Activated CD4-positive, alpha-beta memory T cell treated with anti-CD3 and anti-CD28 coated beads, Interleukin-2, amount 10 ng/mL, durations not matched to agents 7 days and 5 days (primary cell): Measurements from ENCODE around the gene CTSC. TPM values are rescaled to one million over a fixed set of nuclear protein-coding genes. Genes with fewer than 3 reads are reported as not detected.

Source experiments
- CTCF ChIA-PET: fragments of 350-600 bp; sonication (Branson Sonifier 250); formaldehyde crosslinking; loops from one replicate; lab custom pipeline; 2021; ENCODE audit warnings: antibody characterized with exemption, inconsistent platforms; lab: Charles Lee
- POLR2A ChIA-PET: fragments of 350-600 bp; sonication (Branson Sonifier 250); formaldehyde crosslinking; loops from one replicate; lab custom pipeline; 2021; ENCODE audit warnings: antibody characterized with exemption; lab: Charles Lee
- DNase-seq: peaks from one replicate; pipeline ENCODE4 v3.0.0-alpha.2; 2020
- H3K27ac Mint-ChIP-seq: one replicate; pipeline ENCODE4 v1.8.0; 2021; ENCODE audit warnings: mild to moderate bottlenecking, mixed read lengths
- H3K27me3 Mint-ChIP-seq: one replicate; pipeline ENCODE4 v1.8.0; 2021; ENCODE audit warnings: mixed read lengths
- H3K36me3 Mint-ChIP-seq: one replicate; pipeline ENCODE4 v1.8.0; 2021; ENCODE audit warnings: low read depth, mixed read lengths
- H3K4me1 Mint-ChIP-seq: one replicate; pipeline ENCODE4 v1.8.0; 2021; ENCODE audit warnings: mixed read lengths
- H3K4me3 Mint-ChIP-seq: one replicate; pipeline ENCODE4 v1.8.0; 2021; ENCODE audit warnings: mild to moderate bottlenecking, mixed read lengths
- H3K9me3 Mint-ChIP-seq: one replicate; pipeline ENCODE4 v1.8.0; 2021; ENCODE audit warnings: mixed read lengths
- total RNA-seq, 2 experiments: library from RNA; stranded (reverse); gene quantifications; one replicate each; pipeline ENCODE4 v1.2.3, GENCODE V29; 2021

CTSC gene
- total RNA-seq, 2 experiments from 2014 or later = 321 to 323 TPM

DNA sequence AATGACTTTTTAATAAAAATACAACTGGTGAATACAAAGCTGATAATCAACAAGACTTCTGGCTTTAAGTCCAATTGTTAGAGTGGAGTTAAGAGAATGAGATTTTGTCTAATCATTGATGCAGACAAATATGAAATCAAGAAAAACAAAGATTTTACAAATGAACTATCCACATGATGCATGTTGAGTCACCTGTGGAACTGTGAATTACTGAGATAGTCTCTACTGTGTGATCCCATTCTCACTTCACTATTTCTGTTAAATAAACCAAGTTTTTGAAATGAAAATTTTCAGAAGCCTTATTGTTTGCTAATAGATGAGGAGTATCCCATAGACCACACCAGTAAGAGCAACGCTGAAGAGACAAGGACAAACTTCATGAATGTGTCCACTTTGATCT lies 8.4 kb upstream of the CTSC start:
- DNase-seq = no peak
- Mint-ChIP-seq H3K27ac (no peak overlapping the region), H3K4me3 (no peak overlapping the region), H3K36me3 (peaks cover 11% of the 10 kb centered on the region), H3K27me3 (no peaks in the 10 kb centered on the region), H3K9me3 (peaks cover 3% of the 10 kb centered on the region), H3K4me1 (peaks cover 27% of the 10 kb centered on the region)
- ChIA-PET POLR2A (interaction anchor here (1.0 to 1.6 kb wide), 2 partner anchors 10 to 17 kb away, joined by 3 to 8 read pairs; no protein-coding TSS in a partner anchor), CTCF (interaction anchor here (1.7 kb wide), 1 partner anchor 12 kb away, joined by 7 read pairs; no protein-coding TSS in a partner anchor)

DNA sequence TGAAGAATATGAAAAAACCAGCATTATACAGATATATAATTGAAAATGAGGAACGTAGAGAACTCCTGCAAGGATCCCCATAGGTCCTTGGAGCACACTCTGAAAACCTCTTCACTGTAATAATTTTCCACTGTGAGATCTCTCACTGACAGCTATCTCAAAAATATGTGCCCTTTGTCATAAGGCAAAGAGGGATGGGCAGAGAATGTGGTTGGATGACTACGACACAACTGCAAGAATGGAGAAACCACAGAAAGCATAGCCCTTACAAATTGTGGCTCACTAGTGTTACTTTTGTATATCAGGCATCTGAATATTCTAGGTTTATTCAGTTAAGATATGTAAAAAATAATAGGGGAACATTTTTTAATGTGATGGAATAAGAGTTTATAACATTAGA lies 7.9 kb upstream of the CTSC start:
- DNase-seq = no peak
- CTCF ChIA-PET = interaction anchor here (0.8 to 1.7 kb wide), 2 partner anchors 13 to 207 kb away, joined by 3 to 7 read pairs; no protein-coding TSS in a partner anchor
- H3K27ac Mint-ChIP-seq = no peak overlapping the region
- no peaks in the 10 kb centered on the region for H3K27me3 Mint-ChIP-seq
- H3K4me1 Mint-ChIP-seq = peaks cover 29% of the 10 kb centered on the region
- H3K36me3 Mint-ChIP-seq = peaks cover 13% of the 10 kb centered on the region
- POLR2A ChIA-PET = interaction anchor here (0.9 to 1.6 kb wide), 4 partner anchors 9 to 69 kb away, joined by 3 to 8 read pairs (median 4); no protein-coding TSS in a partner anchor
- peaks cover 3% of the 10 kb centered on the region for H3K9me3 Mint-ChIP-seq
- H3K4me3 Mint-ChIP-seq = no peak overlapping the region

DNA sequence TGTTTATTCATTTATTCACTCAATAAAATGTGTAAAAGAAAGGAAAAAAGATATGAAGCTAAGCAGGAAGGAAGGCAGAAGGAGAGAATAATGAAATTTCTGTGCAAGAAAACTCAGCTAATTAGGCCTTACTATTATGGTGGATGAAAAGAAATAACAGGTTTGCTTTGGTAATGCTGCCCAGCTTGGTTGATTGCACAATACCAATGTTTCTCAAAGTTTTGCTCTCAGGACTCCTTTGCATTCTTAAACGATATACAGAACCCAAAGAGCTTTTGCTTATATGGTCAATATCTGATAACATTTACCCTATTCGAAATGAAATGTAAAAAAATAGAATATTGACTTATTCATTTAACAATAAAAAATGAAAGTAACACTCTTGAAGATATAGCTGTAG lies 7.3 kb upstream of the CTSC start:
- ChIA-PET POLR2A (interaction anchor here (0.9 to 1.6 kb wide), 4 partner anchors 8 to 69 kb away, joined by 3 to 8 read pairs (median 4); no protein-coding TSS in a partner anchor), CTCF (interaction anchor here (0.8 to 1.7 kb wide), 2 partner anchors 13 to 207 kb away, joined by 3 to 7 read pairs; no protein-coding TSS in a partner anchor)
- Mint-ChIP-seq H3K4me3 (no peak overlapping the region), H3K36me3 (peaks cover 17% of the 10 kb centered on the region), H3K27ac (no peak overlapping the region), H3K9me3 (peaks cover 3% of the 10 kb centered on the region), H3K27me3 (no peaks in the 10 kb centered on the region), H3K4me1 (peaks cover 34% of the 10 kb centered on the region)
- no peak for DNase-seq

DNA sequence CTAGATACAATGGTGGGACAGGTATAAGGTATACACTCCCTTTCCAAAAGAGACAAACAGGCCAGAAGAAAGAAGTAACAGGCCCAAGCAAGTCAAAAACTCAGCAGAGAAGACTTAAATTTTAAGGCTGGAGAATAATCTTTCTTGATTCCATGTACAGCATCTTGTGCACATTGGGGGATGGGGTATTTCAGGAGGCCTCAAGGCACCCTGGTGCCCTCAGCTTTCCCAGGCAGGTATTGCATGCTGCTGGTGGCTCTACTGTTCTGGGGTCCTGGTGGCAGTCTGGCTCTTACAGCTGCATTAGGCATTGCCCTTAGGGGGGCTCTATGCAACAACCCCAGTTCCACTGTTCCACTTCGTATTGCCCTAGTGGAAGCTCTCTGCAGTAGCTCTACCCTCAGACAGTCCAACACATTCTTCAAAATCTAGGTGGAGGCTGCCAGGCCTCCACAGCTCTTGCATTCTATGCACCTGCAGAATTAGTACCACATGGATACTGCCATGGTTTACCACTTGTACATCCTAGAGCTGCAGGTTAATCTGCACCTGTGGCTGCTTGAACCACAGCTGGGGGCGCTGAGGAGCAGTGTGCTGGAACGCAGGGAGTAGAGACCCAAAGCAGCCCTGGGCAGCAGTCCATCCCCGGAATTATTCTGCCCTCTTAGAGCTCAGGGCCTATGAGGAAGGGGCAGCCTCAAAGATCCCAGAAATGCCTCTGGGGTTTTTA lies 4.2 kb upstream of the CTSC start:
- H3K27ac Mint-ChIP-seq = no peak overlapping the region
- H3K9me3 Mint-ChIP-seq = peaks cover 3% of the 10 kb centered on the region
- no peak overlapping the region for H3K4me3 Mint-ChIP-seq
- no peak for DNase-seq
- peaks cover 50% of the 10 kb centered on the region for H3K4me1 Mint-ChIP-seq
- no peaks in the 10 kb centered on the region for H3K27me3 Mint-ChIP-seq
- H3K36me3 Mint-ChIP-seq = peaks cover 30% of the 10 kb centered on the region
- CTCF ChIA-PET = interaction anchor here (1.4 to 1.5 kb wide), 2 partner anchors 13 to 14 kb away, joined by 3 to 4 read pairs; no protein-coding TSS in a partner anchor
- POLR2A ChIA-PET = interaction anchor here (0.9 to 1.7 kb wide), 5 partner anchors 11 to 194 kb away, joined by 3 to 7 read pairs (median 3); no protein-coding TSS in a partner anchor

DNA sequence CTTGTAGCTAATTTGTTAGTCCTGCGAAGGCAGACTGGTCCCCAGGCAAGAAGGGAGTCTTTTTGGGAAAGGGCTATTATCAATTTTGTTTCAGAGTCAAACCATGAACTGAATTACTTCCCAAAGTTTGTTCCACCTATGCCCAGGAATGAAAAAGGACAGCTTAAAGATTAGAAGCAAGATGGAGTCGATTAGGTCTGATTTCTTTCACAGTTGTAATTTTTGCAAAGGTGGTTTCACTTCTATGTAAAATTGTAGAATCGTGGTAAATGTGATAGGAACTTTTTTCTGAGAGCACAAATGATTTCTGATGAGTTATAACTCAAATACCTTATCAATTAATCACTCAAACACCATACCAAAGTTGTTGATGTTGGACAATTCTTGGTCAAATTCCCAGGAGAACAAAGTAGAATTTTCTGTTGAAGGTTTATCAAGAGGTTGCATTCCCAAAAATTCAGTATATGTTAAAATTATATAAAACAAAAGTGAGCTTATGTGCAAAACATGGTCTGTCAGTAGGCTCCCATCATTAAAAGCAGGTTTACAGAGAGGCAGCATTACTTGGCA lies 2.9 kb upstream of the CTSC start:
- ChIA-PET CTCF (interaction anchor here (0.9 kb wide), 1 partner anchor 201 kb away, joined by 3 read pairs; no protein-coding TSS in a partner anchor), POLR2A (interaction anchor here (0.8 to 1.3 kb wide), 3 partner anchors 17 to 74 kb away, joined by 3 to 4 read pairs (median 3); no protein-coding TSS in a partner anchor)
- DNase-seq = no peak
- Mint-ChIP-seq H3K9me3 (peaks cover 3% of the 10 kb centered on the region), H3K36me3 (peaks cover 38% of the 10 kb centered on the region), H3K27ac (no peak overlapping the region), H3K4me3 (no peak overlapping the region), H3K4me1 (peaks cover 40% of the 10 kb centered on the region), H3K27me3 (no peaks in the 10 kb centered on the region)

DNA sequence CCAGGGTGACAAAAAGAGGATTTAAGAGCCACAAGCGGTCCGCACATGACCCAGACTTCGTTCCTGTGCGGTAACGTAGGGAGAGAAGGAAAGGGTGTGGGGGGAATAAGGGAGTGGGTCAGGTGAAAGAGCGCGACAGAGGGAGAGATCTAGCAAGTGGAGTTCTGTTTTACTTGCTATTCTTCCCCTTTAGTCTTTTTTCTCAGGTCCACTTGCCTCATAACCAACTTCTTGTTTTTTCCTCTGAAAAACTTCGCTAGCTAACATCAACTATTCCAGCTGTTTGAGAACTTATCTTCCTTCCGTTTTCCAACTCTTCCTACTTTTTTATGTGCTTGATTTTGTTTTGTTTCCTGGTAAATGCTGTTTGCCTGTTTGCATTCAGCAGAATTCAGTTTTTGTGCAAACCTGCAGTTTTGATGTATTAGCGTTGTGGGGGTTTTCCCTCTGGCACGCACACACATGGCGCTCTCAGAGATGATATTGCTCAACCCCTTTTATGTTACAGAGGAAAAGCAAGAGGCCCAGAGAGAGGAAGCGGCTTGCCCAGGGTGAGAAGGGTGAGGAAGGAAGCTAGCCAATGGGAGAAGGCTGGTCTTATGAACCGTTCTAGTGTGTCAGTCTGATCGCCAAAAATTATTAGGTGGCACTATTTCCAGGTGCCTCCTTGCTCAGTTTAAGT lies 592 bp upstream of the CTSC start:
- DNase-seq = peak; percentile 66
- Mint-ChIP-seq H3K4me1 (peaks cover 48% of the 10 kb centered on the region), H3K36me3 (peaks cover 59% of the 10 kb centered on the region), H3K27ac (peak overlapping the region; percentile 98), H3K27me3 (no peaks in the 10 kb centered on the region), H3K9me3 (peaks cover 3% of the 10 kb centered on the region), H3K4me3 (peak overlapping the region; percentile 89)
- CTCF ChIA-PET = interaction anchor here (1.0 to 3.1 kb wide), 10 partner anchors 10 to 214 kb away, joined by 3 to 37 read pairs (median 6); no protein-coding TSS in a partner anchor
- POLR2A ChIA-PET = interaction anchor here (0.6 to 6.0 kb wide), 38 partner anchors 9 to 508 kb away, joined by 3 to 187 read pairs (median 4); no protein-coding TSS in a partner anchor

DNA sequence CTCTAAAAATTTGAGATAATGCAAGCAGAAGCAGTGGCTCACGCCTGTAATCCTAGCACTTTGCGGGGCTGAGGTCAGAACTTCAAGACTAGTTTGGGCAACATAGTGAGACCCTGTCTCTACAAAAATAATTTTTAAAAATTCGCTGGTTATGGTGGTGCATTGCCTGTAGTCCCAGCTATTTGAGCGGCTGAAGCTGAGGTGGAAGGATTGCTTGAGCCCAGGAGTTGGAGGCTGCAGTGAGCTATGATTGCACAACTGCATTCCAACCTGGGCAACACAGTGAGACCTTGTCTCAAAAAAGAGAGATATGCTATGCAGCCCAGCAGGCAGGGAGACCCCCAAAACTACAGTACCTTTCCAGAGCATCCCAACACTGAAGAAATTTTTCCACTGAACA lies 2.3 kb downstream of the CTSC start:
- H3K9me3 Mint-ChIP-seq = no peaks in the 10 kb centered on the region
- CTCF ChIA-PET = interaction anchor here (2.9 kb wide), 1 partner anchor 209 kb away, joined by 12 read pairs; no protein-coding TSS in a partner anchor
- peak overlapping the region; percentile 98 for H3K27ac Mint-ChIP-seq
- DNase-seq = no peak
- POLR2A ChIA-PET = interaction anchor here (2.0 to 6.0 kb wide), 5 partner anchors 10 to 89 kb away, joined by 8 to 187 read pairs (median 42); no protein-coding TSS in a partner anchor
- H3K4me3 Mint-ChIP-seq = peak overlapping the region; percentile 89
- H3K4me1 Mint-ChIP-seq = peaks cover 67% of the 10 kb centered on the region
- H3K27me3 Mint-ChIP-seq = no peaks in the 10 kb centered on the region
- H3K36me3 Mint-ChIP-seq = peaks cover 79% of the 10 kb centered on the region

DNA sequence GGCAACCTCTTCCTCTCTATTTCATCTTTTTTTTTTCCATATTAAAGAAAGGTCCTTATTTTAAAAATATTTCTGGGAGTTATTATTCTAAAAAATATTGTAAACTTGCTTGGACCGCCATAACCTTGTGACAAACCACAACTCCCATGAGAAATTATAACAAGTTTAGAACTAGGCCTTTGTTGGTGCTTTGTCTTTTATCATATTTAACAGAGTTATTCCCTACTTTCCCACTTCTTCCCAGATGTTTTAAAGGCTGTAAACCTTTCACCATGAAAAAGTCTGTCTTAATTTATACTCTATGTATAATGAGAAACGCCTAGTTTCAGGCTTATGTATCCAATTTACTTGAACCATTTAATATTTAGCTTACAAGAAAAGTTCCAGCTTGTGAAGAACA lies 3.7 kb downstream of the CTSC start:
- H3K27ac Mint-ChIP-seq = peak overlapping the region; percentile 33

DNA sequence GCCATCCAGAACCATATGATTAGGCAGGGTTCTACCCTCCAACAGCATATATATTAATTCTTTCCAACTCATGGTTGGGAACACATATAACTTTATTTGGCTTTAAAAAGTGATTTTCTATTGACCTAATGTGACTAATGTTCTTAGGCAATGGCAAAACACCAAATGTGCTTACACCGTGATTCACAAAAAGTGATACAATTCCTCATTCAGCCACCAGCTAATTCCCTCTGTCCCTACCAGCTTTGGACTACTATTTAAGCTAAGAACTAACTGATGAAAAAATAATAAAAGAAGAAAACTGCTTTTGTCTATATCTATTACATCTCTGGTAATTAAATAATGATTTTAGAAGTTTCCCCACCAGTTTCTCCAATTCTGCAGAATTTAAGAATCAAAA lies 4.7 kb downstream of the CTSC start:
- peaks cover 69% of the 10 kb centered on the region for H3K4me1 Mint-ChIP-seq
- CTCF ChIA-PET = no interaction called here

More for the DNA sequence above, 3.7 kb downstream of the CTSC start:
- Mint-ChIP-seq H3K4me1 (peaks cover 68% of the 10 kb centered on the region), H3K4me3 (peak overlapping the region; percentile 63), H3K36me3 (peaks cover 86% of the 10 kb centered on the region), H3K9me3 (no peaks in the 10 kb centered on the region), H3K27me3 (no peaks in the 10 kb centered on the region)
- CTCF ChIA-PET = interaction anchor here (1.0 to 1.2 kb wide), 2 partner anchors 9 to 12 kb away, joined by 4 read pairs; no protein-coding TSS in a partner anchor
- DNase-seq = no peak
- POLR2A ChIA-PET = interaction anchor here (0.7 to 6.0 kb wide), 4 partner anchors 9 to 202 kb away, joined by 3 to 165 read pairs (median 18); no protein-coding TSS in a partner anchor

DNA sequence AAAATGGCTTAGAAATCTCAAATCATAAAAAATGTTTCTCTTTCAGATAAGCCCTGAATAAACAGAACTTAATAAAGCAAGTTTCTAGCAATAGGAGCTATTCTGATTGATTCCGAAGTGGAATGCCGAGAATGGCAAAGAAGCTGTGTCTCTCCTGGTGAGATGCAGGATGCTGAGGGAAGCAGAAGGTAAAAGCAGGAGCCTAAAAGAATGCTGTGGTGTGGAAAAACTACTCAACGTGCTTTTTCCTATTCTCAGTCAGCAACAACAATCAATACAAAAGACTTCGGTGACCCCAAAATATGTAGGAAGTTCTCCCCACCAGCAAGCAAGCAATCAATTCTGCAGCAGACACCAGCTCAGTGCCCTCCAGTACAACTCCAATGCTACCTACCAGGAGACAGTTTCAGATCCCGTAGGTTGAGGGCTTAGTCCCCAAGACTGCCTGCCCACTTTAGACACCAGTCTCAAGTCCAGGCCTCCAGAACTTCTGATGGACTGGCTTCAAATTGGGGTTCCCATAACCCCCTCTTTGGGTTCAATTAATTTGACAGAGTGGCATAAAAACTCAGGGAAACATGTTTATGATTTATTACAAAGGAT lies 6.6 kb downstream of the CTSC start:
- peaks cover 94% of the 10 kb centered on the region for H3K36me3 Mint-ChIP-seq
- POLR2A ChIA-PET = interaction anchor here (0.8 to 1.7 kb wide), 8 partner anchors 12 to 213 kb away, joined by 3 to 5 read pairs (median 4); no protein-coding TSS in a partner anchor
- H3K9me3 Mint-ChIP-seq = no peaks in the 10 kb centered on the region
- H3K27ac Mint-ChIP-seq = no peak overlapping the region
- CTCF ChIA-PET = interaction anchor here (0.8 kb wide), 1 partner anchor 213 kb away, joined by 3 read pairs; no protein-coding TSS in a partner anchor
- H3K4me3 Mint-ChIP-seq = no peak overlapping the region
- no peaks in the 10 kb centered on the region for H3K27me3 Mint-ChIP-seq
- no peak for DNase-seq
- H3K4me1 Mint-ChIP-seq = peaks cover 84% of the 10 kb centered on the region

More for the DNA sequence above, 4.7 kb downstream of the CTSC start:
- H3K36me3 Mint-ChIP-seq = peaks cover 93% of the 10 kb centered on the region
- H3K27me3 Mint-ChIP-seq = no peaks in the 10 kb centered on the region
- peak overlapping the region; percentile 37 for H3K4me3 Mint-ChIP-seq
- no peaks in the 10 kb centered on the region for H3K9me3 Mint-ChIP-seq
- no peak overlapping the region for H3K27ac Mint-ChIP-seq
- DNase-seq = no peak
- POLR2A ChIA-PET = interaction anchor here (0.6 to 1.1 kb wide), 3 partner anchors 21 to 92 kb away, joined by 3 read pairs; no protein-coding TSS in a partner anchor

DNA sequence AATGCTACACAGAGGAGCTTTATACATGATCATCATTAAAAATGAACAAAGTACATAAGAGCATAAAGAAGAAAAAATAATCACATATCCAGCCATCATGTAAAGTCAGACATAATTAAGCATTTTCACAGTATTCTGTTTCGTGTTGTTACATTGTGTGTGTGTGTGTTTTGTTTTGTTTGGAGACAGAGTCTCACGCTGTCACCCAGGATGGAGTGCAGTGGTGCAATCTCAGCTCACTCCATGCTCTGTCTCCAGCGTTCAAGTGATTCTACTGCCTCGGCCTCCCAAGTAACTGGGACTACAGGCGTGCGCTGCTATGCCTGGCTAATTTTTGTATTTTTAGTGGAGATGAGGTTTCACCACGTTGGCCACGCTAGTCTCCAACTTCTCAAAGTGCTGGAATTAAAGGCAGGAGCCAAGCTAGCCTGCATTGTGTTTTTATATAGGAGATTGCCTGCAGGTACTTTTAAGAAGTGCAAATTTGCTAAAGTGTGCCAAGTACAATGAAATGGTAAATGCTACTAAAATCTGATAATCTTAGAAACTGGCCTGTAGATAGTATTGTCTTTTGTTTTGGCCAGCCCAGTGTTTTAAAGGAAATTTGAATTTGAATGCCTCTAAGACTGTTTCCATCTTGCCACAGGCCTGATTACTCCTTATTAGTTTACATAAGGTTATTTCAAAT lies 7.8 kb downstream of the CTSC start:
- no peak for DNase-seq
- H3K4me1 Mint-ChIP-seq = peaks cover 87% of the 10 kb centered on the region
- ChIA-PET CTCF (interaction anchor here (0.8 to 3.1 kb wide), 3 partner anchors 8 to 214 kb away, joined by 3 to 18 read pairs (median 7); partner anchors contain the start of gene CTSC), POLR2A (interaction anchor here (0.8 to 8.9 kb wide), 12 partner anchors 8 to 207 kb away, joined by 3 to 98 read pairs (median 4); partner anchors contain the start of gene CTSC)
- H3K27me3 Mint-ChIP-seq = no peaks in the 10 kb centered on the region
- no peaks in the 10 kb centered on the region for H3K9me3 Mint-ChIP-seq
- H3K4me3 Mint-ChIP-seq = no peak overlapping the region
- H3K27ac Mint-ChIP-seq = peak overlapping the region; percentile 23
- H3K36me3 Mint-ChIP-seq = peaks cover 94% of the 10 kb centered on the region
